ENCODE data around the gene TACO1.

TACO1 gene

DNA sequence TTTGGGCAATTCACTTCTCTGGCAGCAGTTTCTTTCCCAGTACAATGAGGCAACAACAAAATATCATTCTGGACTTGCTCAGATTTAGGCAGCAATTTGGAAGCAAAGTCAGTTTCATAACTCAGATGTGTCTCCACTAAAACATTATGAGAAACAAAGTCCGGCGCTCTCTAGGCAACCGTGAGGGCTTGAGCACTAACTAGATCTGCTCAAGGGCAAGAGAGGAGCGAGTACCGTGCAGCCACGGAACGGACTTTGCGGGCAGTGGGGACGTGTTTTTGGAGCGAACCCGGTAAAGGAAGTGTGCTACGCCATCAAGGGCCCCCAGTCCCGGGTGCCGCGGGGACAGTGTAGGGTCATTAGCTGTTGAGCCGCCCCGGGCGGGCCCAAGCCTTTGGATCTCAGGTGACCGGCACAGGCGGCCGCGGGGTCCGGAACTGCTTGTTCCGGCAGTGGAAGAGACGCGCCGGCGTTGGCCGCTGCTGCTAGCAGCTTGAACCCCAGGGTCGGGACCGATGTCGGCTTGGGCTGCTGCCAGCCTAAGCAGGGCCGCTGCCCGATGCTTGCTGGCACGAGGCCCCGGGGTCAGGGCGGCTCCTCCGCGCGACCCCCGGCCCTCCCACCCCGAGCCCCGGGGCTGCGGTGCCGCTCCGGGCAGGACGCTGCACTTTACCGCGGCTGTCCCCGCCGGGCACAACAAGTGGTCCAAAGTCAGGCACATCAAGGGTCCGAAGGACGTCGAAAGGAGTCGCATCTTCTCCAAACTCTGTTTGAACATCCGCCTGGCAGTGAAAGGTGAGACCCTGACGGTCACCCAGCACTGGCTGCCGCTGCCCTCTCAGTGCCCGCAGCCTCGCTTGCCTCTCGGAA is at the start of gene TACO1:
Gene TACO1, plus strand, starts transcription at position 327 of the 870 bp plus-strand sequence. Its CDS starts 189 bp downstream, at position 516.
- peak; percentile 84 for DNase-seq

GRCh38 chr17:63552211-63552610 is 48.5 kb upstream of the TACO1 start:
- DNase-seq (no peak), ATAC-seq (no peak)

More for the DNA sequence above, at the start of gene TACO1:
- peak; percentile 94 for ATAC-seq

GRCh38 chr17:63555500-63556156 is 45.1 kb upstream of the TACO1 start:
- ATAC-seq, result no peak
- no peak for DNase-seq

DNA sequence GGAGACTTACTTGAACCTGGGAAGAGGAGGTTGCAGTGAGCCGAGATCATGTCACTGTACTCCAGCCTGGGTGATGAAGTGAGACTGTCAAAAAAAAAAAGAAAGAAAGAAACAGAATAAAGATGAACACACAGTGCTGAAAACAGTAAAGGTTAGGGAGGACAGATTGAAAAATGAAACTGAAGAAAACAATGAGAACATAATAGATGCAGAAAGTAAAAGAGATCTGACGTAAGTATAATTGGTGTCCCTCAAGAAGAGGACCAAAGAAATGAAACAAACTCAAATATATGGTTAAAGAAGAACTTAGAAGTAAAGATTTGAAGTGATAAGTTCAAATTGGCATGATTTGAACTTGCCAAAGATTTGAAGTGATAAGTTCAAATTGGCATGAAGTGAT is 43.3 kb upstream of the TACO1 start:
- DNase-seq (no peak), ATAC-seq (no peak)

DNA sequence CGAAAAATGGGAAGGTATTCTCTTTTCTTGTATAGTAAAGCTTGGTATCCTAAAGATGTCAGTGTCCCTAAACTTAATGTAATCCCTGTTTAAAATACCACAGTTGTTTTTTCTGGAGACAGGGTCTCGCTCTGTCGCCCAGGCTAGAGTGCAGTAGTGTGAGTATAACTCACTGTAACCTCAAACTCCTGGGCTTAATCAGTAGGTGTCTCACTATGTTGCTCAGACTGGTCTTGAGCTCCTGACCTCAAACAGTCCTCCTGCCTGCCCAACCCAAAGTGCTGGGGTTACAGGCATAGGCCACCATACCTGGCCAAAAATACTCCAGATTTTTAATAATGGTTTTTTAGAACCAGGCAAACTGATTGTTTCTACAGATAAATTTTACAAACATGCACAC is 42.3 kb upstream of the TACO1 start:
- DNase-seq, result no peak
- ATAC-seq, result no peak

- ATAC-seq, result no peak
- DNase-seq, result no peak
Observed at GRCh38 chr17:63561819-63562218, 38.9 kb upstream of the TACO1 start.

GRCh38 chr17:63563339-63563738 is 37.4 kb upstream of the TACO1 start:
- no peak for ATAC-seq

DNA sequence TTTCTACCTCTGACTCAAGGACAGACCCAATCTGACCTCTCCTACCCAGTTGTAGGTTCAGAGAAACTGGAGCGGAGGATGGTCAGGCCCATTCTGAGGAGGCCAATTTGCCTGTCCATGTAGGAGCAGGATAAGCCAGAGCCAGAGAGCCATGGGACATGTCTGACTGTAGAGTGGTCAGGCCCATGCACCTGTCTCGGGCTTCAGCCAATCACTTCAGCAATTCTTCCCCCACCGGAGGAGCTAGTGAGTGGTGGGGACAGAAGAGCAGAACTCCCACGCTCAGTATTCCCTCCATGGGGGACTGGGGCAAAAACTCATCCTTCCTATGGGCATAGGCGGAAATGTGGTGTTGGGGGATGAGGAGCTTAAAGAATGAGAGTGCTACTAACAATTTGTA is 36.1 kb upstream of the TACO1 start:
- DNase-seq, result no peak
- ATAC-seq, result no peak

More at GRCh38 chr17:63563339-63563738, 37.4 kb upstream of the TACO1 start:
- DNase-seq, result no peak

DNA sequence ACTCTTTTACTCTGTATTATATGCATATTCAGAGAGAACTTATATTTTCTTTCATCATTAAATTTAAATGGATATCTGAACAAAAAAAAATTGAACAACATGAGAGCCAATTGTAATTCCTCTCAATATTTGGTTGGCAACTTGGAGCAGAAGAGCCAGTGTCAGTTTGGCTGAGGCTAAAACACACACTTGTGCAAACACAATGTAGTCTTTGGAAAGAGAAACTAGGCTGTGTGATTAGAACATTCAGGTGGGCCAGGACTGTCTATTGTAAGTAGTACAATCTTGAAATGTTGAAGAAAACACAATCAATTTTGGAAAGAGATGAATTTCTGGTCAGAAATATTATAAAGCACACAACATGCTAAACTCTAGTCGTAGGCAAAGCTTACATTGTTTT is 33.5 kb upstream of the TACO1 start:
- ATAC-seq, result no peak

GRCh38 chr17:63568563-63568962 is 32.1 kb upstream of the TACO1 start:
- no peak for DNase-seq
- no peak for ATAC-seq

More for the DNA sequence above, 33.5 kb upstream of the TACO1 start:
- no peak for DNase-seq

- ATAC-seq, result peak; percentile 76
- DNase-seq, result no peak
Observed at GRCh38 chr17:63571632-63572310, 28.9 kb upstream of the TACO1 start.

GRCh38 chr17:63573634-63574033 is 27.1 kb upstream of the TACO1 start:
- DNase-seq (no peak), ATAC-seq (no peak)

DNA sequence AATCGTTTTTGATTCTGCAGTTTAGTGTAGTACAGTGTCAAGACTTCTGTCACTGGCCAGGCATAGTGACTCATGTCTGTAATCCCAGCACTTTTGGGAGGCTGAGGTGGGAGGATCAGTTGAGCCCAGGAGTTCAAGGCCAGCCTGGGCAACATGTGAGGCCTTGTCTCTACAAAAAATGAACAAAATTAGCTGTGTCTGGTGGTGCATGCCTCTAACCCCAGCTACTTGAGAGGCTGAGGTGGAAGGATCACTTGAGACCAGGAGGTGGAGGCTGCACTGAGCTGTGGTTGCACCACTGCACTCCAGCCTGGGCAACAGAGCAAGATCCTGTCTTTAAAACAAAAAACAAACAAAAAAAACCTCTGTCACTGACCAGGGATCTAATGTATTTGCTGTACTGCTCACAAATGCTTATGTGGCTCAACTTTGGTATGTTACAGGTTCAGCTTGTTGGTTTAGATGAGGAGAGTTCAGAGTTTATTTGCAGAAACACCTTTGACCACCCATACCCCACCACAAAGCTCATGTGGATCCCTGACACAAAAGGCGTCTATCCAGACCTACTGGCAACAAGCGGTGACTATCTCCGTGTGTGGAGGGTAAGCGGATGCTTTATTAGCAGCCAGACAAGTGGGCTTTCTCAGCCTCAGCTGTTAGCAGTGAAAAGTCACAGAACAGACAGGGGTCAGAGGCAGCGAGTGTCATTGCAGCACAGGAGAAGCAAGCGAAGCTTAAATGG is 22.5 kb upstream of the TACO1 start:
- no peak for ATAC-seq
- no peak for DNase-seq

DNA sequence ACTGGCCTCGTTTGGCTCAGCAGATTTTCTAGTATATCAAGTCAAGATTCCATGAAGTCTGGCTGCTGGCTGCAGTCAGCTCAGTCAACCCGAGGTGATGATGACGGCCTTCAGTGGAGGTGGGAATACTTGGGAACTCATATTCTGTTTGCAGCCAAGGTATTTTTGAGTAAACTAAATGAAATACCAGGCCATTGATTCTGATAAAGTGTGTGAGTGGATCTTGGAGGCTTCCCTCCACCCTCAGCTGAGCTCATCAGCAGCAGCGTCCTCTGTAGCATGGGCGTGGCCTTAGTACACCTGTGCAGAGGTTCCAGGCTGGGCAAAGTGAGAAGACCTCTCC is 22.0 kb upstream of the TACO1 start:
- no peak for ATAC-seq
- no peak for DNase-seq

DNA sequence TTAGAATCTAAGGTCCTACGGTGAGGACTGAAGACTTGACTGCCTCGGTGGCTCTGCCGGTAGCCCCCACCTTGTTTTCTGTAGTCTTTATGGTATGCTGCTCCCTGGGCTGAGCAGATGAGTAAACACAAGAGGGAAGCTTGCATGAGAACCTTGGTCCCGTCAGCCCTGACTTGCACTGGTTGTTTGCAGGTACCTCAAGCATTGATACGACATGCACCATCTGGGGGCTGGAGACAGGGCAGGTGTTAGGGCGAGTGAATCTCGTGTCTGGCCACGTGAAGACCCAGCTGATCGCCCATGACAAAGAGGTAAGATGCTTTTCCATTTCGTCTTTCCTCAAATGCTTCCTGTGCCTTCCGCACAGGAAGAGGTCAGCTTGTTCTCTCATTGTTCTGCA is 21.1 kb upstream of the TACO1 start:
- DNase-seq (no peak), ATAC-seq (no peak)

GRCh38 chr17:63587770-63588169 is 12.9 kb upstream of the TACO1 start:
- ATAC-seq, result no peak
- DNase-seq, result no peak

- ATAC-seq (no peak), DNase-seq (no peak)
Observed at GRCh38 chr17:63588797-63589196, 11.9 kb upstream of the TACO1 start.

DNA sequence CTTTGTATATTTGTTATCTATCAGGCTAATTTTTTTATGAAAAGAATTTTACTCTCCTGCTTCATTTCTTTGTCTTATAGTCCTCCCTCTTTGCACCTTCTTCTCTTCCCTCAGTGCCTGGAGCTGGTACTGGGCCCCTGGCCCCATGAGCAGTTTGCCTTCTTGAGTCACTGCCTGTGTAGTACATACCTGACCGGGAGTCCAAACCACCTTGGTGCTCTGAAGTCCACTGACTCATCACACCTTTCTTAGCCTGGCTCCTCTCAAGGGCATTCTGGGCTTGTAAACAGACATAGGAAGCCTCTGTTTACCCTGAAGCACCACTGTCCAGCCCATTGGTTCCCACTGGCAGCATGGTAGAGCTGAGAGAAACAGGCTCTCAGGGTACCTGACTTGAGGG is 11.0 kb upstream of the TACO1 start:
- ATAC-seq (no peak), DNase-seq (no peak)

GRCh38 chr17:63592797-63593196 is 7.9 kb upstream of the TACO1 start:
- no peak for DNase-seq

GRCh38 chr17:63595132-63595531 is 5.6 kb upstream of the TACO1 start:
- ATAC-seq (no peak), DNase-seq (no peak)

More at GRCh38 chr17:63592797-63593196, 7.9 kb upstream of the TACO1 start:
- ATAC-seq, result no peak

DNA sequence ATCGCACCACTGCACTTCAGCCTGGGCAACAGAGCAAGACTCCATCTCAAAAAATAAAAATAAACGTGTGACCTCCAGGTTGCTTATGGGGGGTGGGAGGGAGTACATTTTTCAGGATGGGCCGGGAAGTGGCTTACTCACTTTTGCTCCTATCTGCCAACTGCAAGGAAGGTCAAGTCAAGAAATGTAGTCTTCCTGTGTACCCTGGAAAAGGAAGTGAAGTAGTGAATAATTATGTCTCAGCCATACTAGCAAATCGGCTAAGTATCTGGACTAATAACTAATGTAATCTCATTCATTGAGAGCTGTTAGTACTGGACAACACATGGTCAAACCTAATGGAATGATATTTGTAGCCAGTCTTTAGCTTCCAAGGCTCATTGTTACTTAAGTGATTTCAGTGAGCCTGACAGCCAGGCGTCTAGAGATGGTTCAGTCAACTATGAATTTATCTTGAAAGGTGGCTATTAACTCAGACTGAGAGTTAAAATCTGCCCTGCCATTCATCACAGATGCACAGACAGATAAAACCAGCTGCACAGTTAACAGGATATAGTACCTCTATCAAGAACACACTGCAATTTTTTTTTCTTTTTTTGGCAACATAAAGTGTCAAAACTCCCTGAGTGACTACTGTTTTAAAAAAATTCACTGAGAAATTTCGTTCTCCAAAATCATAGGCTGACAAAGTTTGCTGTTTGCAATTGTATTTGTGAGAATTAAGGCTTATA is 3.7 kb upstream of the TACO1 start:
- ATAC-seq (no peak), DNase-seq (no peak)

DNA sequence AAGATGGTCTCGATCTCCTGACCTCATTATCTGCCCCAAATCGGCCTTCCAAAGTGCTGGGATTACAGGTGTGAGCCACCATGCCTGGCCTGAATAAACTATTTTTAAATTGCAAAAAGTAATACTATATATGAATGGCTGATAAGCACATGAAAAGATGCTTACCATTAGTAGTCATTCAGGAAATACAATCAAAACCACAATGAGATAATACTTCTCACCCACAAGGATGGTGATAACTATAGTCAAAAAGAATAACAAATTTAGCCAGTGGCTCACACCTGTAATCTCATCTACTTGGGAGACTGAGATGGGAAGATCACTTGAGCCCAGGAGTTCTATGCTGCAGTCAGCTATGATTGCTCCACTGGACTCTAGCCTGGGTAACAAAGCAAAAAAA is 2.4 kb upstream of the TACO1 start:
- no peak for ATAC-seq
- DNase-seq, result no peak

Measured in stimulated activated naive CD8-positive, alpha-beta T cell treated with anti-CD3 and anti-CD28 coated beads, Interleukin-15, Interleukin-2, amounts not matched to agents 100 U/mL and 50 U/mL, for 24 hours (primary cell).